ENCODE measurements around the gene R3HDM1.

- TF ChIP-seq CTCF (IDR thresholded peaks at IDR 0.05; ENCODE audit: poor library complexity, severe bottlenecking) = no peak
- TF ChIP-seq EZH2 (IDR thresholded peaks at IDR 0.05; ENCODE audit: borderline replicate concordance, insufficient read depth, low read length, poor library complexity, severe bottlenecking) = no peak
- no peak for TF ChIP-seq RAD21 (conservative IDR thresholded peaks at IDR 0.05)
- TF ChIP-seq TAF1 (IDR thresholded peaks at IDR 0.05; ENCODE audit: low read depth) = no peak
- TF ChIP-seq POLR2AphosphoS5 (IDR thresholded peaks at IDR 0.05) = no peak
- no peak for TF ChIP-seq EP300 (conservative IDR thresholded peaks at IDR 0.05; ENCODE audit: poor library complexity, severe bottlenecking)
- no peak for TF ChIP-seq REST (IDR thresholded peaks at IDR 0.05; ENCODE audit: borderline replicate concordance)
- no peak for TF ChIP-seq SMC3 (conservative IDR thresholded peaks at IDR 0.05; ENCODE audit: poor library complexity)
Measured at GRCh38 chr2:135557530-135557929, 26.2 kb downstream of the R3HDM1 start.
